ENCODE measurements around the gene CHIC2.

Gene CHIC2

GRCh38 chr4:53967986-53968385, 96.4 kb downstream of the CHIC2 start:
- DNase-seq (ENCODE audit: low read depth) = no peak
- no peak overlapping the region for H3K4me3 ChIP-seq (ENCODE audit: low read depth, low read length)
- no peak for TF ChIP-seq CTCF (IDR thresholded peaks at IDR 0.05; ENCODE audit: low read depth, low read length, missing control alignments)

- no peak for DNase-seq (ENCODE audit: low read depth)
- H3K4me3 ChIP-seq (ENCODE audit: low read depth, low read length) = no peak overlapping the region
- no peak for TF ChIP-seq CTCF (IDR thresholded peaks at IDR 0.05; ENCODE audit: low read depth, low read length, missing control alignments)
Observed at GRCh38 chr4:53963781-53964180, 100.6 kb downstream of the CHIC2 start.

- no peak for TF ChIP-seq CTCF (IDR thresholded peaks at IDR 0.05; ENCODE audit: low read depth, low read length, missing control alignments)
- DNase-seq (ENCODE audit: low read depth) = no peak
- no peak overlapping the region for H3K4me3 ChIP-seq (ENCODE audit: low read depth, low read length)
Observed at GRCh38 chr4:53963336-53963735, 101.1 kb downstream of the CHIC2 start.

GRCh38 chr4:53962516-53963225, 101.7 kb downstream of the CHIC2 start:
- no peak for DNase-seq (ENCODE audit: low read depth)

GRCh38 chr4:53961351-53961750, 103.1 kb downstream of the CHIC2 start:
- TF ChIP-seq CTCF (IDR thresholded peaks at IDR 0.05; ENCODE audit: low read depth, low read length, missing control alignments) = no peak
- DNase-seq (ENCODE audit: low read depth) = no peak
- no peak overlapping the region for H3K4me3 ChIP-seq (ENCODE audit: low read depth, low read length)

More at GRCh38 chr4:53962516-53963225, 101.7 kb downstream of the CHIC2 start:
- no peak for TF ChIP-seq CTCF (IDR thresholded peaks at IDR 0.05; ENCODE audit: low read depth, low read length, missing control alignments)
- H3K4me3 ChIP-seq (ENCODE audit: low read depth, low read length) = no peak overlapping the region

GRCh38 chr4:53960843-53961242, 103.6 kb downstream of the CHIC2 start:
- no peak overlapping the region for H3K4me3 ChIP-seq (ENCODE audit: low read depth, low read length)
- TF ChIP-seq CTCF (IDR thresholded peaks at IDR 0.05; ENCODE audit: low read depth, low read length, missing control alignments) = no peak
- DNase-seq (ENCODE audit: low read depth) = no peak

Measured in GM12864 (cell line).